Erythroblast (primary cell): ENCODE measurements around the gene CMTM3.
"Not testable (repeated sequence)": the region's sequence is repeated elsewhere in the genome, so short reads cannot be mapped to it uniquely, and the experiment has no call there.

Experiments used
- GATA1 ChIP-seq: IDR thresholded peaks from 2 replicates; pipeline ENCODE4 v1.6.1; 2011; ENCODE audit warnings: low read depth, mild to moderate bottlenecking, control low read depth, low read length, moderate library complexity
- POLR2A ChIP-seq: IDR thresholded peaks from 2 replicates; pipeline ENCODE4 v1.6.1; 2011; ENCODE audit warnings: mild to moderate bottlenecking, low read length

GRCh38 chr16:66567270-66567669, 37.2 kb upstream of the CMTM3 start:
- not testable (repeated sequence) for TF ChIP-seq POLR2A, GATA1
